Panc1 (cell line): Measurements from ENCODE around the gene WNK2. TPM values are rescaled to one million over a fixed set of nuclear protein-coding genes. Genes with fewer than 3 reads are reported as not detected.

Source experiments
- ATAC-seq: fragments of 200-7000 bp; cut with Tn5 transposase; 2 replicates; pipeline ENCODE4 v1.9.1; 2020; ENCODE audit warnings: mild to moderate bottlenecking, moderate library complexity
- BruUV-seq: library from RNA; stranded (reverse); fragments of 400-500 nt; replicated peaks from 2 replicates; lab custom pipeline; 2021; lab: Mats Ljungman, UMichigan
- CTCF ChIA-PET: fragments of 300-600 bp; sonication (Branson Sonifier 250); formaldehyde crosslinking; loops from one replicate; lab custom pipeline; 2022; ENCODE audit warnings: antibody characterized with exemption; lab: Charles Lee
- POLR2A ChIA-PET: fragments of 300-600 bp; sonication (Branson Sonifier 250); formaldehyde crosslinking; loops from one replicate; lab custom pipeline; 2022; ENCODE audit warnings: antibody characterized with exemption; lab: Charles Lee
- DNase-seq: peaks from one replicate; pipeline ENCODE4 v3.0.0-alpha.2; 2010; ENCODE audit warnings: low read depth, low spot score
- H3K27ac ChIP-seq: 2 replicates; pipeline ENCODE4 v1.5.1; 2011; ENCODE audit warnings: mild to moderate bottlenecking, low read length, inconsistent platforms
- H3K27me3 ChIP-seq: fragments of 200-500 bp; sonication (Bioruptor generic); 2 replicates; pipeline ENCODE4 v1.6.0; 2014; ENCODE audit warnings: low read length, inconsistent platforms; ENCODE audit not compliant: control insufficient read depth, insufficient read depth
- H3K36me3 ChIP-seq: fragments of 200-500 bp; sonication (Bioruptor generic); 2 replicates; pipeline ENCODE4 v1.5.1; 2014; ENCODE audit warnings: inconsistent platforms, mild to moderate bottlenecking, low read length, moderate library complexity; ENCODE audit not compliant: control insufficient read depth, insufficient read depth
- H3K4me1 ChIP-seq: 2 replicates; pipeline ENCODE4 v1.5.1; 2011; ENCODE audit warnings: inconsistent platforms, mild to moderate bottlenecking, low read length, moderate library complexity; ENCODE audit not compliant: control insufficient read depth, insufficient read depth
- H3K4me3 ChIP-seq, 2 experiments: 2 replicates each; pipeline ENCODE4 v1.5.1; 2011 to 2012; ENCODE audit warnings: low read depth in 2 of 2, low read length in 2 of 2, mild to moderate bottlenecking in 2 of 2, inconsistent platforms in 1 of 2, moderate library complexity in 1 of 2
- H3K9me3 ChIP-seq: fragments of 200-500 bp; sonication (Bioruptor generic); 2 replicates; pipeline ENCODE4 v1.5.1; 2014; ENCODE audit warnings: low read depth, mild to moderate bottlenecking, inconsistent platforms, low read length, moderate library complexity; ENCODE audit not compliant: control insufficient read depth, insufficient read depth
- POLR2AphosphoS5 ChIP-seq: IDR thresholded peaks from 2 replicates; pipeline ENCODE4 v1.6.1; 2012; ENCODE audit warnings: mild to moderate bottlenecking, low read depth, low read length, moderate library complexity
- SIN3A ChIP-seq: IDR thresholded peaks from 2 replicates; pipeline ENCODE4 v1.6.1; 2012; ENCODE audit warnings: low read depth, mild to moderate bottlenecking, low read length, moderate library complexity, borderline replicate concordance; ENCODE audit not compliant: insufficient read depth
- TCF7L2 ChIP-seq: IDR thresholded peaks from 2 replicates; pipeline ENCODE4 v1.6.1; 2011; ENCODE audit warnings: mild to moderate bottlenecking, low read depth, low read length, inconsistent platforms
- in situ Hi-C: cut with HindIII; loops from 2 replicates; pipeline ENCODE4 v1.10.0; 2016; ENCODE audit warnings: low sequenced_read_pairs, low pct_unique_long_range_greater_than_20kb
- intact Hi-C: fragments of 100-400 bp; cut with micrococcal nuclease; formaldehyde crosslinking; loops from one replicate; pipeline ENCODE4 v1.10.0; 2022; ENCODE audit not compliant: unreplicated experiment
- total RNA-seq: library from RNA; stranded (reverse); gene quantifications from one replicate; pipeline ENCODE4 v1.2.1, GENCODE V29; 2021; ENCODE audit not compliant: unreplicated experiment
- TF ChIP-seq, protein P1 (sequence below): fragments of 450-650 bp; IDR thresholded peaks from 2 replicates; pipeline ENCODE4 v1.5.1; 2017; ENCODE audit warnings: mild to moderate bottlenecking
- TF ChIP-seq, protein P2 (sequence below), 2 experiments: IDR thresholded peaks; 2 replicates each; pipeline ENCODE4 v1.6.1; 2011 to 2012; ENCODE audit warnings: low read depth in 2 of 2, control low read depth in 1 of 2, low read length in 1 of 2, mild to moderate bottlenecking in 1 of 2, moderate library complexity in 1 of 2; ENCODE audit not compliant: insufficient read depth in 1 of 2

WNK2 gene
- total RNA-seq, 1 experiment from 2014 or later = 13.7 TPM

DNA sequence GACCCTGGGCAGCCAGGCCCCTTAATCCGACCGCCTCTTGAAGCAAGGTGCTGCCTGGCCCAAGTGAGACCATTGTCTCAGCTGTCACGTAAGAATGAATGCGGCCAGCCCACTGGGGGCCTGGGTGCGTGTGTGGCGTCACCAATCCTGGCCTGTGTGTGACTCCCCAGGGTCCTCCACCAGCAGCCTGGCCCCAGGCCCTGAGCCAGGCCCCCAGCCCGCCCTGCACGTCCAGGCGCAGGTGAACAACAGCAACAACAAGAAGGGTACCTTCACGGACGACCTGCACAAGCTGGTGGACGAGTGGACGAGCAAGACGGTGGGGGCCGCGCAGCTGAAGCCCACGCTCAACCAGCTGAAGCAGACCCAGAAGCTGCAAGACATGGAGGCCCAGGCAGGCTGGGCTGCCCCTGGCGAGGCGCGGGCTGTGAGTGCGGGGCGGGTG lies 124.2 kb downstream of the WNK2 start:
- no peak overlapping the region for H3K4me3 ChIP-seq
- BruUV-seq = no TSS peak
- peaks cover 3% of the 10 kb centered on the region for H3K4me1 ChIP-seq
- no peak overlapping the region for H3K27ac ChIP-seq
- no peaks in the 10 kb centered on the region for H3K27me3 ChIP-seq
- ATAC-seq (no peak), DNase-seq (no peak)
- TF ChIP-seq TCF7L2 (no peak), POLR2AphosphoS5 (no peak), SIN3A (no peak)
- TF ChIP-seq, protein P1, sequence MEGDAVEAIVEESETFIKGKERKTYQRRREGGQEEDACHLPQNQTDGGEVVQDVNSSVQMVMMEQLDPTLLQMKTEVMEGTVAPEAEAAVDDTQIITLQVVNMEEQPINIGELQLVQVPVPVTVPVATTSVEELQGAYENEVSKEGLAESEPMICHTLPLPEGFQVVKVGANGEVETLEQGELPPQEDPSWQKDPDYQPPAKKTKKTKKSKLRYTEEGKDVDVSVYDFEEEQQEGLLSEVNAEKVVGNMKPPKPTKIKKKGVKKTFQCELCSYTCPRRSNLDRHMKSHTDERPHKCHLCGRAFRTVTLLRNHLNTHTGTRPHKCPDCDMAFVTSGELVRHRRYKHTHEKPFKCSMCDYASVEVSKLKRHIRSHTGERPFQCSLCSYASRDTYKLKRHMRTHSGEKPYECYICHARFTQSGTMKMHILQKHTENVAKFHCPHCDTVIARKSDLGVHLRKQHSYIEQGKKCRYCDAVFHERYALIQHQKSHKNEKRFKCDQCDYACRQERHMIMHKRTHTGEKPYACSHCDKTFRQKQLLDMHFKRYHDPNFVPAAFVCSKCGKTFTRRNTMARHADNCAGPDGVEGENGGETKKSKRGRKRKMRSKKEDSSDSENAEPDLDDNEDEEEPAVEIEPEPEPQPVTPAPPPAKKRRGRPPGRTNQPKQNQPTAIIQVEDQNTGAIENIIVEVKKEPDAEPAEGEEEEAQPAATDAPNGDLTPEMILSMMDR = no peak
- TF ChIP-seq, protein P2, sequence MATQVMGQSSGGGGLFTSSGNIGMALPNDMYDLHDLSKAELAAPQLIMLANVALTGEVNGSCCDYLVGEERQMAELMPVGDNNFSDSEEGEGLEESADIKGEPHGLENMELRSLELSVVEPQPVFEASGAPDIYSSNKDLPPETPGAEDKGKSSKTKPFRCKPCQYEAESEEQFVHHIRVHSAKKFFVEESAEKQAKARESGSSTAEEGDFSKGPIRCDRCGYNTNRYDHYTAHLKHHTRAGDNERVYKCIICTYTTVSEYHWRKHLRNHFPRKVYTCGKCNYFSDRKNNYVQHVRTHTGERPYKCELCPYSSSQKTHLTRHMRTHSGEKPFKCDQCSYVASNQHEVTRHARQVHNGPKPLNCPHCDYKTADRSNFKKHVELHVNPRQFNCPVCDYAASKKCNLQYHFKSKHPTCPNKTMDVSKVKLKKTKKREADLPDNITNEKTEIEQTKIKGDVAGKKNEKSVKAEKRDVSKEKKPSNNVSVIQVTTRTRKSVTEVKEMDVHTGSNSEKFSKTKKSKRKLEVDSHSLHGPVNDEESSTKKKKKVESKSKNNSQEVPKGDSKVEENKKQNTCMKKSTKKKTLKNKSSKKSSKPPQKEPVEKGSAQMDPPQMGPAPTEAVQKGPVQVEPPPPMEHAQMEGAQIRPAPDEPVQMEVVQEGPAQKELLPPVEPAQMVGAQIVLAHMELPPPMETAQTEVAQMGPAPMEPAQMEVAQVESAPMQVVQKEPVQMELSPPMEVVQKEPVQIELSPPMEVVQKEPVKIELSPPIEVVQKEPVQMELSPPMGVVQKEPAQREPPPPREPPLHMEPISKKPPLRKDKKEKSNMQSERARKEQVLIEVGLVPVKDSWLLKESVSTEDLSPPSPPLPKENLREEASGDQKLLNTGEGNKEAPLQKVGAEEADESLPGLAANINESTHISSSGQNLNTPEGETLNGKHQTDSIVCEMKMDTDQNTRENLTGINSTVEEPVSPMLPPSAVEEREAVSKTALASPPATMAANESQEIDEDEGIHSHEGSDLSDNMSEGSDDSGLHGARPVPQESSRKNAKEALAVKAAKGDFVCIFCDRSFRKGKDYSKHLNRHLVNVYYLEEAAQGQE (IDR thresholded peaks at IDR 0.05; ENCODE audit: insufficient read depth in 1 of 2, low read depth in 2 of 2, low read length in 1 of 2) = no peak
- H3K36me3 ChIP-seq = no peaks in the 10 kb centered on the region
- in situ Hi-C loops = no loop called here
- POLR2A ChIA-PET = no interaction called here
- no peaks in the 10 kb centered on the region for H3K9me3 ChIP-seq
- intact Hi-C loops = loop anchor here (5.0 kb wide), 1 partner anchor 351 kb away; no protein-coding TSS in a partner anchor
- CTCF ChIA-PET = interaction anchor here (0.7 kb wide), 1 partner anchor 211 kb away, joined by 4 read pairs; no protein-coding TSS in a partner anchor

DNA sequence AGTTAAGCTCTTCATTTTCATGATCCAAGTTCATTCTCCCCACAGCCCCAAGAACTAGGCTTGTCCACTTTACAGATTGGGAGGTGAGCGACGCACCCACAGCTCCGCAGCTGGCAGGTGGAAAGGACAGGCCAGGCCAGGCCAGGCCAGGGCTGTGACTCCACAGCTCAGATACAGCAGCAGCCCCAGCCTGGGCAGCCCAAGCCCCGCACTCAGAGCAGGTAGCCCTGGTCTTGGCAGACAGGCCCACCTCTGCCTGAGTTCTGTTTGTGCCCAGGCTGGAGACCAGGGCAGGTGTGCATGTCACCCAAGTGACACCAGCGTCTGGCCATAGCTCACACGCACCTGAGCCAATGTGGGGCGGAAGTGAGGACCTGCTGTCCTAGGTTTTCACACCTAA lies 124.7 kb downstream of the WNK2 start:
- TF ChIP-seq, protein P2 (IDR thresholded peaks at IDR 0.05; ENCODE audit: insufficient read depth in 1 of 2, low read depth in 2 of 2, low read length in 1 of 2) = no peak
- TF ChIP-seq POLR2AphosphoS5 (no peak), SIN3A (no peak), TCF7L2 (no peak)
- TF ChIP-seq, protein P1 = no peak
- Histone ChIP-seq H3K27ac (no peak overlapping the region), H3K4me3 (no peak overlapping the region), H3K9me3 (no peaks in the 10 kb centered on the region), H3K36me3 (no peaks in the 10 kb centered on the region), H3K4me1 (peaks cover 3% of the 10 kb centered on the region), H3K27me3 (no peaks in the 10 kb centered on the region)
- in situ Hi-C loops = no loop called here
- ATAC-seq = no peak
- no TSS peak for BruUV-seq
- ChIA-PET POLR2A (no interaction called here), CTCF (no interaction called here)
- intact Hi-C loops = loop anchor here (5.0 kb wide), 1 partner anchor 351 kb away; no protein-coding TSS in a partner anchor
- DNase-seq = no peak
